ENCODE measurements around the gene DHFR.

Gene DHFR

DNA sequence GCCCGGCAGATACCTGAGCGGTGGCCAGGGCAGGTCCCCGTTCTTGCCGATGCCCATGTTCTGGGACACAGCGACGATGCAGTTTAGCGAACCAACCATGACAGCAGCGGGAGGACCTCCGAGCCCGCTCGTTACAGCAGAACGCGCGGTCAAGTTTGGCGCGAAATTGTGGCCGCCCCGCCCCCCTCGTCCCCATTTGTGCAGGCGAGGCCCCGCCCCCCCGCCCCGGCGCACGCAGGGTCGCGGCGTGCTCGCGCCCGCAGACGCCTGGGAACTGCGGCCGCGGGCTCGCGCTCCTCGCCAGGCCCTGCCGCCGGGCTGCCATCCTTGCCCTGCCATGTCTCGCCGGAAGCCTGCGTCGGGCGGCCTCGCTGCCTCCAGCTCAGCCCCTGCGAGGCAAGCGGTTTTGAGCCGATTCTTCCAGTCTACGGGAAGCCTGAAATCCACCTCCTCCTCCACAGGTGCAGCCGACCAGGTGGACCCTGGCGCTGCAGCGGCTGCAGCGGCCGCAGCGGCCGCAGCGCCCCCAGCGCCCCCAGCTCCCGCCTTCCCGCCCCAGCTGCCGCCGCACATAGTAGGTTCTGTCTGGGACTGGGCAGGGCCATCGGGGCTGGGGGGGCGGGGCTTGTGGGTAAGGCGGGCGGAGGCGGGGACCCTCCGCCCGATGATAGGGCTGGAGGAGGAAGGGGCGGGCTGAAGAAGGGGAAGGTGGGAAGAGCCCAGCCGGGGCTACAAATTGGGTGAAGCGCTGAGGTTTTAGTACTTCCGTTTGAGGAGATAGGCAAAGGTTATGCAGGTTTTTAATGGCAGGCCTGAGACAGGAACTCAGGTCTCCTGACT is at the start of gene DHFR, which contains the start of gene MSH3:
TSS of gene DHFR (minus strand) at position 593 of the 840 bp plus-strand sequence. CDS start at position 99, 494 bp downstream.
TSS of gene MSH3 (plus strand) at position 262 of the 840 bp plus-strand sequence. CDS start at position 338, 76 bp downstream.
- H3K4me3 ChIP-seq (ENCODE audit: low read depth, low read length), result peak within 1 kb of the TSS; percentile 99
- TF ChIP-seq, protein P1, sequence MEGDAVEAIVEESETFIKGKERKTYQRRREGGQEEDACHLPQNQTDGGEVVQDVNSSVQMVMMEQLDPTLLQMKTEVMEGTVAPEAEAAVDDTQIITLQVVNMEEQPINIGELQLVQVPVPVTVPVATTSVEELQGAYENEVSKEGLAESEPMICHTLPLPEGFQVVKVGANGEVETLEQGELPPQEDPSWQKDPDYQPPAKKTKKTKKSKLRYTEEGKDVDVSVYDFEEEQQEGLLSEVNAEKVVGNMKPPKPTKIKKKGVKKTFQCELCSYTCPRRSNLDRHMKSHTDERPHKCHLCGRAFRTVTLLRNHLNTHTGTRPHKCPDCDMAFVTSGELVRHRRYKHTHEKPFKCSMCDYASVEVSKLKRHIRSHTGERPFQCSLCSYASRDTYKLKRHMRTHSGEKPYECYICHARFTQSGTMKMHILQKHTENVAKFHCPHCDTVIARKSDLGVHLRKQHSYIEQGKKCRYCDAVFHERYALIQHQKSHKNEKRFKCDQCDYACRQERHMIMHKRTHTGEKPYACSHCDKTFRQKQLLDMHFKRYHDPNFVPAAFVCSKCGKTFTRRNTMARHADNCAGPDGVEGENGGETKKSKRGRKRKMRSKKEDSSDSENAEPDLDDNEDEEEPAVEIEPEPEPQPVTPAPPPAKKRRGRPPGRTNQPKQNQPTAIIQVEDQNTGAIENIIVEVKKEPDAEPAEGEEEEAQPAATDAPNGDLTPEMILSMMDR (IDR thresholded peaks at IDR 0.05; ENCODE audit: borderline replicate concordance, insufficient read depth, low read depth, low read length), result no peak

DNA sequence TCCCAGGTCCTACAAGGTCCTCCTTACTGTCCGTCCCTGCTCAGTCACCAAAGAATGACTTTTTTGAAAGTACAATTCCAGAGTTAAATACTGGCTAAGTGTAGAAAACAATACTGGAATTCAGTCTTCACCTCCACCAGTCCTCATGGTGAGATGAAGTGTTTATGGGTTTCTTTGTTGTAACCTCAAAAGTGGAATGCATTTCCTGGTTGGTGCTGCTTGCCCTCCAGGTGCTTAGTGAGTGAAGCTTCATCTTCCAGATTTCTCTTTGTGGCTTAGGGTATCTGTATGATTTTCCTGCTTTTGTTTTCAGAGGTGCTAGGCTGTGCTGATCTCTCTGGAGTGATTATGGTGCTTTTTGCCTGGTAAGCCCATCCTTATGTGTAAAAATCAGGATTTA is 49.4 kb upstream of the DHFR start:
- TF ChIP-seq, protein P1 (IDR thresholded peaks at IDR 0.05; ENCODE audit: borderline replicate concordance, insufficient read depth, low read depth, low read length), result no peak
- H3K4me3 ChIP-seq (ENCODE audit: low read depth, low read length), result no peak overlapping the region

GRCh38 chr5:80703747-80704146 is 49.0 kb upstream of the DHFR start:
- no peak overlapping the region for H3K4me3 ChIP-seq (ENCODE audit: low read depth, low read length)
- TF ChIP-seq, protein P1 (IDR thresholded peaks at IDR 0.05; ENCODE audit: borderline replicate concordance, insufficient read depth, low read depth, low read length), result no peak

DNA sequence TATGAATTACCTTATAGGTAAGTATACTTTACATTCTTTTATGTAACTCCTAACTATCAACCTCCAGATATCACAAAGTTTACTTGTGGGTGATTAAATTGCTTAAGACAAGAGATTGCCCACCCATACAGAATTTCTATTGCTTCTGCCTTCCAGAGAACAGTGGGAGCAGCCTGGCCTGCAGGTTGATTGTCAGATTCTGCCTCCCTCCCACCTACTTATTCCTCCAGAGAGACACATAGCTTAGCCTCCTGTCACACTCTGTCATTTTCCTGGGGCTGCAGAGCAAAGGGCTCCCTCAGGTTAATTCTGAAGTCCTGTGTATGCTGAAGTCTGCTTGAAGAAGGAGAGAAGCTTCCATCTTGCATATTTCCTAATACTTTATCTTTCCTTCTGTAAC is 48.5 kb upstream of the DHFR start:
- TF ChIP-seq, protein P1 (IDR thresholded peaks at IDR 0.05; ENCODE audit: borderline replicate concordance, insufficient read depth, low read depth, low read length), result no peak
- no peak overlapping the region for H3K4me3 ChIP-seq (ENCODE audit: low read depth, low read length)

- TF ChIP-seq, protein P1 (IDR thresholded peaks at IDR 0.05; ENCODE audit: borderline replicate concordance, insufficient read depth, low read depth, low read length), result no peak
- no peak overlapping the region for H3K4me3 ChIP-seq (ENCODE audit: low read depth, low read length)
Observed at GRCh38 chr5:80701597-80701996, 46.8 kb upstream of the DHFR start.

DNA sequence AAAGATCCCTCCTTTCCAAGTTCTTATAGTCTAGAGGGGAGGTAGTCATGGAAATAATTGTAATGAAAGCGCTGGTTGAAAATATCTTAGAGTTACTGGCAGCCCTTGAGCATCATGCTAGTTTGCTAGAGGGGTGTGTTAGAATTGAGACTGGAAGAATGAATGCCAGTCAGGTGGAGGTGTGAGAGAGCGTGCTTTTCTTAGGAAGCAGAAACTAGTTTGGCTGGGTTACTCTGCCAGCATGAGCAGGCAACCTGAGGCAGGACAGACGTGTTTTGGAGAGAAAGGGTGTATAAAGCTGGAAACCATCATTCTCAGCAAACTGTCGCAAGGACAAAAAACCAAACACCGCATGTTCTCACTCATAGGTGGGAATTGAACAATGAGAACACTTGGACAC is 43.6 kb upstream of the DHFR start:
- TF ChIP-seq, protein P1 (IDR thresholded peaks at IDR 0.05; ENCODE audit: borderline replicate concordance, insufficient read depth, low read depth, low read length), result no peak
- H3K4me3 ChIP-seq (ENCODE audit: low read depth, low read length), result no peak overlapping the region

DNA sequence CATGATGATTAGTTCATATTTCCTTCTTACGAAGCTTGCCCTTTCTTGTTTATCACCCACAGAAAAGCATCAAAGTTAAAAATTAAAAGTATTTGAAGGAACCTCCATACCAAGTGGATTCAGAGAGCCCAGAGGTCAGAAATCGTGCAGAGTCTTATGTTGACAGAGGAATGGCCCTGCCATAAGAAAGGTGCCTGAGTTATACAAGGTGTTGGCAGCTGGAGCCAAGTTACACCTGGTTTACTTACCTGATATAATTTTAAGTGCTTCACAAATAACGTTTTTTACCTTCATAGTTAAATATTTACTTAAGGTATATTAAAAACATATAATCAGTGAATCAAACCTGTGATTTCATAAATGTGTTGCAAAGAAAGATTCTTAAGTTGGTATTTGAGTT is 42.3 kb upstream of the DHFR start:
- TF ChIP-seq, protein P1 (IDR thresholded peaks at IDR 0.05; ENCODE audit: borderline replicate concordance, insufficient read depth, low read depth, low read length), result no peak

More for the DNA sequence above, 42.3 kb upstream of the DHFR start:
- H3K4me3 ChIP-seq (ENCODE audit: low read depth, low read length), result no peak overlapping the region

All from GM12875 (cell line).